ENCODE results near the gene KEAP1. TPM values are rescaled to one million over a fixed set of nuclear protein-coding genes. Genes with fewer than 3 reads are reported as not detected.

Gene KEAP1
- total RNA-seq, 1 experiment from 2014 or later = 75.2 TPM

GRCh38 chr19:10523135-10523636 lies 20.0 kb upstream of the KEAP1 start:
- intact Hi-C loops (cut with micrococcal nuclease) = no loop called here
- no peaks in the 10 kb centered on the region for H4K20me1 ChIP-seq (ENCODE audit: insufficient read depth)
- no peaks in the 10 kb centered on the region for H3K36me3 ChIP-seq (ENCODE audit: control insufficient read depth in 1 of 2, insufficient read depth in 2 of 2, low read length in 2 of 2)
- H3K9me3 ChIP-seq (ENCODE audit: control insufficient read depth in 1 of 2, insufficient read depth in 1 of 2, low read depth in 1 of 2, low read length in 2 of 2) = no peaks in the 10 kb centered on the region
- H3K9me2 ChIP-seq (ENCODE audit: insufficient read depth) = no peaks in the 10 kb centered on the region
- ChIA-PET CTCF (interaction anchor here (0.9 to 1.3 kb wide), 3 partner anchors 18 to 177 kb away, joined by 3 to 5 read pairs (median 4); no protein-coding TSS in a partner anchor), POLR2A (no interaction called here), RAD21 (ENCODE audit: low non-redundant PET in 1 of 2, low total read pairs in 2 of 2, uncharacterized antibody in 2 of 2, unreplicated experiment in 2 of 2) (no interaction called here)
- H3K27ac ChIP-seq (ENCODE audit: low read depth, low read length) = no peak overlapping the region
- peaks cover 11 to 22% of the 10 kb centered on the region in 2 experiments; a peak in 3 of 4 replicates for H3K4me1 ChIP-seq (ENCODE audit: control insufficient read depth in 1 of 2, insufficient read depth in 2 of 2, low read length in 2 of 2)
- no peak overlapping the region for H3K4me2 ChIP-seq (ENCODE audit: low read length)
- H3K27me3 ChIP-seq (ENCODE audit: insufficient read depth, low read length) = no peaks in the 10 kb centered on the region
- DNase-seq (ENCODE audit: low read depth, low spot score) = no peak
- H3K79me2 ChIP-seq (ENCODE audit: insufficient read depth, low read length) = no peaks in the 10 kb centered on the region
- H2AFZ ChIP-seq (ENCODE audit: low read depth, low read length, poor library complexity, severe bottlenecking) = no peak overlapping the region
- ATAC-seq = no peak
- TF ChIP-seq POLR2A (IDR thresholded peaks at IDR 0.05; ENCODE audit: borderline replicate concordance, extremely low read depth, insufficient read depth, insufficient read length) (no peak), YY1 (IDR thresholded peaks at IDR 0.05; ENCODE audit: extremely low read depth, insufficient replicate concordance, low read depth, low read length) (no peak), CEBPB (IDR thresholded peaks at IDR 0.05; ENCODE audit: low read depth) (no peak), FOSL1 (IDR thresholded peaks at IDR 0.05; ENCODE audit: low read depth) (no peak), ATF3 (IDR thresholded peaks at IDR 0.05) (no peak), EZH2phosphoT487 (IDR thresholded peaks at IDR 0.05; ENCODE audit: borderline replicate concordance) (no peak), EZH2 (IDR thresholded peaks at IDR 0.05) (no peak), SRF (IDR thresholded peaks at IDR 0.05; ENCODE audit: low read depth) (no peak), POLR2AphosphoS5 (IDR thresholded peaks at IDR 0.05; ENCODE audit: low read depth, low read length) (no peak), ZNF274 (IDR thresholded peaks at IDR 0.05; ENCODE audit: low read depth, low read length) (no peak), ZBTB33 (IDR thresholded peaks at IDR 0.05; ENCODE audit: extremely low read depth, insufficient replicate concordance, low read length) (no peak)
- no peak overlapping the region for H3K9ac ChIP-seq (ENCODE audit: low read length)
- no TSS peak for BruUV-seq (replicated peaks)
- H3K4me3 ChIP-seq (replicated peaks in 1 of 2; ENCODE audit: low read depth in 1 of 2, low read length in 2 of 2) = no peak overlapping the region
